ENCODE data around the gene TMEM271.
"Not testable (repeated sequence)": the region's sequence is repeated elsewhere in the genome, so short reads cannot be mapped to it uniquely, and the experiment has no call there.

Gene TMEM271

DNA sequence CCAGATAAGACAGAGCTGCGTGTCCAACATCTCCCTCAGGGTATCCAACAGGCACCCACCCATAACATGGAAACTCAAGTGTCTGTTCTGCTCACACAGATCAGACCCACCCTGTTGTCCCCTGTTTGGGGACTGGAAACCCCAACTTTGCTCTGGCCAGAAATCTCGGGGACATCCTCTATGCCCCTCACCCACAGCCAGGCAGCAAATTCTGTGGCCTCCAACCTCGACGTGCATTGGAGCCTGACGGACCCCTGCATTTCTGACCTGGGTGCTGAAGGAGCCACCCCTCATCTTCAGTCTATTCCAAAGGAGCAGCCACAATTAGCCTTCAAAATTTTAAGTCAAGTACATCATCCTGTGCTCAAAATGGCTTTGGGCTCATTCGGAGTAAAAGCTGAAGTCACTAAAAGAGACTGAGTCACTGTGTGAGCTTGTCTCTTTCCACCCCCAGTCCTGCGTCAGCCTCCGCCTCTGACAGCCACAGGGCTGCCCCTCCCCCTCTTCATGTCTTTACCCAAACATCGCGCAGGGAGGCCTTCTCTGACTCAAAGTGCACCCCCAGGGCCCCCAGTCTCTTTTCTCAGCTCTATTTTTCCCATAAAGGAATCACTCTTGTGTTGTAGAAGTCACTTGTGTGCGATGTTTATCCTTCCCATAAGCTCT lies 24.9 kb upstream of the TMEM271 start:
- DNase-seq (ENCODE audit: extremely low spot score): no peak
- TF ChIP-seq, protein P1, sequence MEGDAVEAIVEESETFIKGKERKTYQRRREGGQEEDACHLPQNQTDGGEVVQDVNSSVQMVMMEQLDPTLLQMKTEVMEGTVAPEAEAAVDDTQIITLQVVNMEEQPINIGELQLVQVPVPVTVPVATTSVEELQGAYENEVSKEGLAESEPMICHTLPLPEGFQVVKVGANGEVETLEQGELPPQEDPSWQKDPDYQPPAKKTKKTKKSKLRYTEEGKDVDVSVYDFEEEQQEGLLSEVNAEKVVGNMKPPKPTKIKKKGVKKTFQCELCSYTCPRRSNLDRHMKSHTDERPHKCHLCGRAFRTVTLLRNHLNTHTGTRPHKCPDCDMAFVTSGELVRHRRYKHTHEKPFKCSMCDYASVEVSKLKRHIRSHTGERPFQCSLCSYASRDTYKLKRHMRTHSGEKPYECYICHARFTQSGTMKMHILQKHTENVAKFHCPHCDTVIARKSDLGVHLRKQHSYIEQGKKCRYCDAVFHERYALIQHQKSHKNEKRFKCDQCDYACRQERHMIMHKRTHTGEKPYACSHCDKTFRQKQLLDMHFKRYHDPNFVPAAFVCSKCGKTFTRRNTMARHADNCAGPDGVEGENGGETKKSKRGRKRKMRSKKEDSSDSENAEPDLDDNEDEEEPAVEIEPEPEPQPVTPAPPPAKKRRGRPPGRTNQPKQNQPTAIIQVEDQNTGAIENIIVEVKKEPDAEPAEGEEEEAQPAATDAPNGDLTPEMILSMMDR (IDR thresholded peaks at IDR 0.05; ENCODE audit: control extremely low read depth, extremely low read depth, low read depth, missing control alignments): no peak
- CTCF ChIA-PET: interaction anchor here (1.2 kb wide), 1 partner anchor 10 kb away, joined by 3 read pairs; no protein-coding TSS in a partner anchor
- POLR2A ChIA-PET: interaction anchor here (0.5 kb wide), 1 partner anchor 376 kb away, joined by 3 read pairs; no protein-coding TSS in a partner anchor

- DNase-seq (ENCODE audit: extremely low spot score): no peak
- ChIA-PET CTCF (interaction anchor here (1.2 kb wide), 1 partner anchor 10 kb away, joined by 3 read pairs; no protein-coding TSS in a partner anchor), POLR2A (no interaction called here)
- TF ChIP-seq, protein P1 (IDR thresholded peaks at IDR 0.05; ENCODE audit: control extremely low read depth, extremely low read depth, low read depth, missing control alignments): no peak
Measured at GRCh38 chr4:600166-600565, 24.1 kb upstream of the TMEM271 start.

GRCh38 chr4:598925-599324 lies 22.8 kb upstream of the TMEM271 start:
- CTCF ChIA-PET: interaction anchor here (0.6 kb wide), 1 partner anchor 14 kb away, joined by 3 read pairs; no protein-coding TSS in a partner anchor
- POLR2A ChIA-PET: no interaction called here
- TF ChIP-seq, protein P1 (IDR thresholded peaks at IDR 0.05; ENCODE audit: control extremely low read depth, extremely low read depth, low read depth, missing control alignments): no peak
- DNase-seq (ENCODE audit: extremely low spot score): no peak

DNA sequence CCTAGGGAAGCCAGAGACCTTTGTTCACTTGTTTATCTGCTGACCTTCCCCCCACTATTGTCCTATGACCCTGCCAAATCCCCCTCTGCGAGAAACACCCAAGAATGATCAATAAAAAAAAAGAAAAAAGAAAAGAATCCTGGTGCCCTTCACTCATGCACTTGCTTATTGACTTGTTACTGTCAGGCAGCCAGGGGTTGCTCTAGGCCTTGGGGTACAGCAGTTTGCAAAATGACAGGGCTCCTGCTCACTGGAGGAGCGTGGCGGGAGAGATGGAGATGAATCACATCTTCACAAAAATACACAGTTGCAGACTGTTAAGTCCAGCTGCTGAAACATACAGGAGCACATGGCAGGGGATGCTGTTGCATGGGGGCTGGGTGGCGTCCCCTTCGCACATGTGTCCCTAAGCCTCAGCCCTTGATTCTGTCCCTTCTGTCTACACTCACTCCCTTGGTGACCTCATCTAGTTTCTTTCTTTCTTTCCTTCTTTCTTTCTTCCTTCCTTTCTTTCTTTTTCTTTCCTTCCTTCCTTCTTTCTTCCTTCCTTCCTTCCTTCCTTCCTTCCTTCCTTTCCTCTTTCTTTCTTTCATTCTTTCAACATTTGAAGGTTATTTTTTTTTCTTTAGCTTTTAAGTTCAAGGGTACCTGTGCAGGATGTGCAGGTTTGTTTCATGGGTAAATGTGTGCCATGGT lies 16.9 kb upstream of the TMEM271 start:
- TF ChIP-seq, protein P1 (IDR thresholded peaks at IDR 0.05; ENCODE audit: control extremely low read depth, extremely low read depth, low read depth, missing control alignments): no peak
- no peak for DNase-seq (ENCODE audit: extremely low spot score)
- POLR2A ChIA-PET: no interaction called here
- CTCF ChIA-PET: no interaction called here

GRCh38 chr4:592178-592577 lies 16.1 kb upstream of the TMEM271 start:
- CTCF ChIA-PET; DNase-seq (ENCODE audit: extremely low spot score); POLR2A ChIA-PET: not testable (repeated sequence)

- ChIA-PET CTCF (no interaction called here), POLR2A (no interaction called here)
Measured at GRCh38 chr4:590313-590841, 14.3 kb upstream of the TMEM271 start.

More at GRCh38 chr4:590313-590841, 14.3 kb upstream of the TMEM271 start:
- TF ChIP-seq, protein P1 (IDR thresholded peaks at IDR 0.05; ENCODE audit: control extremely low read depth, extremely low read depth, low read depth, missing control alignments): no peak
- no peak for DNase-seq (ENCODE audit: extremely low spot score)
